Right renal pelvis (tissue), 4 donors: ENCODE data around the gene DCAF11. TPM values are rescaled to one million over a fixed set of nuclear protein-coding genes. Genes with fewer than 3 reads are reported as not detected.

ENCODE experiments used
- DNase-seq, 4 donors: peaks; one replicate each; pipeline ENCODE4 v3.0.0-alpha.2; 2013; ENCODE audit warnings: low read depth in 4 of 4, low spot score in 3 of 4, missing footprints in 1 of 4
- polyA plus RNA-seq, 4 donors: library from polyadenylated mRNA; unstranded; fragments of 120-200 nt; gene quantifications; one replicate each; pipeline ENCODE4 v1.2.1, GENCODE V29; 2013; ENCODE audit not compliant: insufficient read length in 4 of 4

The DCAF11 gene
- polyA plus RNA-seq, 4 donors: 79.8 to 83.5 (median 81.4) TPM

- no peak for DNase-seq
These were observed 1.7 kb downstream of the DCAF11 start for GRCh38 chr14:24116128-24116814.

- no peak for DNase-seq
These were observed 2.6 kb downstream of the DCAF11 start for GRCh38 chr14:24117179-24117578.

GRCh38 chr14:24119691-24120090 lies 5.1 kb downstream of the DCAF11 start:
- DNase-seq: no peak

GRCh38 chr14:24121210-24121609 lies 6.6 kb downstream of the DCAF11 start:
- no peak for DNase-seq

- no peak for DNase-seq
These were observed 7.8 kb downstream of the DCAF11 start for GRCh38 chr14:24122416-24122815.

- DNase-seq: no peak
These were observed 8.3 kb downstream of the DCAF11 start for GRCh38 chr14:24122898-24123297.

- no peak for DNase-seq
These were observed 9.1 kb downstream of the DCAF11 start for GRCh38 chr14:24123424-24124417.

GRCh38 chr14:24126939-24127338 lies 12.4 kb downstream of the DCAF11 start:
- no peak for DNase-seq

- no peak for DNase-seq
These were observed 13.1 kb downstream of the DCAF11 start for GRCh38 chr14:24127673-24128072.

- DNase-seq: no peak
These were observed 14.9 kb downstream of the DCAF11 start for GRCh38 chr14:24129410-24129998.

- no peak for DNase-seq
These were observed 15.8 kb downstream of the DCAF11 start, which contains the start of gene FITM1 for GRCh38 chr14:24130380-24130716. TSS of gene FITM1 (plus strand) at chr14:24130659. CDS start at chr14:24131564, 905 bp downstream.

GRCh38 chr14:24130717-24131548 lies 16.4 kb downstream of the DCAF11 start:
- no peak for DNase-seq

GRCh38 chr14:24131549-24131966 lies 17.0 kb downstream of the DCAF11 start:
- no peak for DNase-seq

- no peak for DNase-seq
These were observed 17.6 kb downstream of the DCAF11 start for GRCh38 chr14:24132061-24132685.

- no peak for DNase-seq
These were observed 18.4 kb downstream of the DCAF11 start for GRCh38 chr14:24132976-24133375.

- no peak for DNase-seq
These were observed 19.2 kb downstream of the DCAF11 start for GRCh38 chr14:24133735-24134134.

GRCh38 chr14:24135584-24135833 lies 20.9 kb downstream of the DCAF11 start:
- no peak for DNase-seq

- DNase-seq: peak; percentile 76 to 84 (median 81)
These were observed 21.5 kb downstream of the DCAF11 start, which contains the start of gene PSME1 for GRCh38 chr14:24135834-24136683. TSS of gene PSME1 (plus strand) at chr14:24136194. CDS start at chr14:24136263, 69 bp downstream.
